Uterus (tissue), 4 donors: ENCODE measurements around the gene GMEB2. TPM values are rescaled to one million over a fixed set of nuclear protein-coding genes. Genes with fewer than 3 reads are reported as not detected.
"Not testable (repeated sequence)": the region's sequence is repeated elsewhere in the genome, so short reads cannot be mapped to it uniquely, and the experiment has no call there.

Experiments used
- DNase-seq, 2 donors: peaks; one replicate each; pipeline ENCODE4 v3.0.0-alpha.2; 2019 to 2020
- H3K27ac ChIP-seq, 2 donors: fragments of 200-600 bp; sonication (generic); 1 replicate in 1 of 2; 2 replicates in 1 of 2; pipeline ENCODE4 v1.5.1; 2016 to 2018
- H3K27me3 ChIP-seq, 2 donors: fragments of 200-600 bp; sonication (generic); one replicate each; pipeline ENCODE4 v1.5.1; 2018 to 2019; ENCODE audit warnings: control low read depth in 1 of 2
- H3K36me3 ChIP-seq, 2 donors: fragments of 200-600 bp; sonication (generic); one replicate each; pipeline ENCODE4 v1.5.1; 2019; ENCODE audit warnings: control low read depth in 1 of 2
- H3K4me1 ChIP-seq, 2 donors: fragments of 200-600 bp; sonication (generic); one replicate each; pipeline ENCODE4 v1.5.1; 2018 to 2019; ENCODE audit warnings: control low read depth in 1 of 2
- H3K4me3 ChIP-seq, 2 donors: fragments of 200-600 bp; sonication (generic); 1 replicate in 1 of 2; 2 replicates in 1 of 2; pipeline ENCODE4 v1.5.1; 2018 to 2019; ENCODE audit warnings: mild to moderate bottlenecking in 1 of 2
- H3K9me3 ChIP-seq, 2 donors: fragments of 200-600 bp; sonication (generic); one replicate each; pipeline ENCODE4 v1.5.1; 2019; ENCODE audit warnings: control low read depth in 1 of 2
- CTCF ChIP-seq, 4 experiments: fragments of 200-600 bp in 2 of 4; fragments of 450-650 bp in 2 of 4; sonication (generic) in 2 of 4; IDR thresholded peaks; one replicate each; pipeline ENCODE4 v1.5.1; 2016 to 2019; ENCODE audit warnings: antibody characterized with exemption in 4 of 4, mild to moderate bottlenecking in 2 of 4, moderate library complexity in 1 of 4
- POLR2A ChIP-seq, 2 donors: fragments of 450-650 bp; IDR thresholded peaks; one replicate each; pipeline ENCODE4 v1.6.1; 2016; ENCODE audit warnings: antibody characterized with exemption in 2 of 2, mild to moderate bottlenecking in 1 of 2, moderate library complexity in 1 of 2
- intact Hi-C: fragments of 100-400 bp; cut with DNase I; formaldehyde crosslinking; loops from one replicate; pipeline ENCODE4 v1.15.1; 2023; ENCODE audit warnings: low total_unique reads
- total RNA-seq, 4 donors: library from RNA; depleted of rRNA in 3 of 4; stranded (reverse); fragments of >200 nt in 3 of 4; gene quantifications; one replicate each; pipeline versions ENCODE4 v1.1.0 to v1.2.4, GENCODE V29; 2014 to 2023
- donor health status: DM: yes; HTN: yes; CAD: no.

GMEB2 gene
- 10 to 100 TPM in 2 of 4 donors, 1 to 10 TPM in 2; 2.1 to 24.8 (median 11.5) TPM for total RNA-seq

GRCh38 chr20:63626424-63627128 is at the start of gene GMEB2:
Gene GMEB2, minus strand, starts transcription at chr20:63627101. Its CDS starts 7,704 bp downstream, at chr20:63619397.
- Histone ChIP-seq H3K9me3 (no peaks in the 10 kb centered on the region), H3K27ac (peak within 1 kb of the TSS; percentile 98 to 99), H3K4me1 (peaks cover 0 to 7% of the 10 kb centered on the region in 2 donors), H3K4me3 (peak within 1 kb of the TSS; percentile 58 to 65), H3K27me3 (no peaks in the 10 kb centered on the region), H3K36me3 (no peaks in the 10 kb centered on the region)
- DNase-seq: peak; percentile 72 to 78
- intact Hi-C loops: no loop called here
- TF ChIP-seq CTCF (IDR thresholded peaks at IDR 0.05) (no peak), POLR2A (IDR thresholded peaks at IDR 0.05) (peak; percentile 21 to 75)

GRCh38 chr20:63675681-63676368 is 48.9 kb upstream of the GMEB2 start:
- no peak overlapping the region for H3K4me3 ChIP-seq
- no peaks in the 10 kb centered on the region for H3K4me1 ChIP-seq
- no peak for DNase-seq
- H3K9me3 ChIP-seq: no peaks in the 10 kb centered on the region
- intact Hi-C loops: no loop called here
- no peaks in the 10 kb centered on the region for H3K36me3 ChIP-seq
- TF ChIP-seq CTCF (IDR thresholded peaks at IDR 0.05): no peak
- TF ChIP-seq POLR2A (IDR thresholded peaks at IDR 0.05): no peak
- H3K27ac ChIP-seq: no peak overlapping the region
- H3K27me3 ChIP-seq: no peaks in the 10 kb centered on the region

- DNase-seq: no peak
- no peak overlapping the region for H3K27ac ChIP-seq
- H3K4me1 ChIP-seq: no peaks in the 10 kb centered on the region
- no peak for TF ChIP-seq POLR2A (IDR thresholded peaks at IDR 0.05)
- TF ChIP-seq CTCF (IDR thresholded peaks at IDR 0.05): no peak
- no peaks in the 10 kb centered on the region for H3K9me3 ChIP-seq
- intact Hi-C loops: no loop called here
- no peak overlapping the region for H3K4me3 ChIP-seq
- H3K36me3 ChIP-seq: no peaks in the 10 kb centered on the region
- H3K27me3 ChIP-seq: no peaks in the 10 kb centered on the region
Observed at GRCh38 chr20:63673951-63674350, 47.0 kb upstream of the GMEB2 start.

GRCh38 chr20:63672666-63673065 is 45.8 kb upstream of the GMEB2 start:
- H3K36me3 ChIP-seq: no peaks in the 10 kb centered on the region
- no peaks in the 10 kb centered on the region for H3K9me3 ChIP-seq
- H3K27me3 ChIP-seq: no peaks in the 10 kb centered on the region
- no peak for DNase-seq
- intact Hi-C loops: no loop called here
- H3K27ac ChIP-seq: no peak overlapping the region
- no peak overlapping the region for H3K4me3 ChIP-seq
- no peaks in the 10 kb centered on the region for H3K4me1 ChIP-seq
- TF ChIP-seq POLR2A (IDR thresholded peaks at IDR 0.05) (no peak), CTCF (IDR thresholded peaks at IDR 0.05) (no peak)

GRCh38 chr20:63671695-63672094 is 44.8 kb upstream of the GMEB2 start:
- intact Hi-C loops, DNase-seq, H3K27me3 ChIP-seq, H3K4me3 ChIP-seq, H3K9me3 ChIP-seq, H3K27ac ChIP-seq, H3K36me3 ChIP-seq, H3K4me1 ChIP-seq: not testable (repeated sequence)
